CD4-positive, alpha-beta T cell (primary cell): Measurements from ENCODE around the gene C1QC. TPM values are rescaled to one million over a fixed set of nuclear protein-coding genes. Genes with fewer than 3 reads are reported as not detected.

ENCODE experiments used
- ATAC-seq: fragments of 200-7000 bp; cut with Tn5 transposase; one replicate; pipeline ENCODE4 v1.10.0; 2022; ENCODE audit warnings: mild to moderate bottlenecking; ENCODE audit not compliant: poor library complexity
- CTCF ChIA-PET: fragments of 350-600 bp; sonication (Branson Sonifier 250); formaldehyde crosslinking; loops from one replicate; lab custom pipeline; 2021; ENCODE audit warnings: antibody characterized with exemption, inconsistent platforms; lab: Charles Lee
- POLR2A ChIA-PET: fragments of 350-600 bp; sonication (Branson Sonifier 250); formaldehyde crosslinking; loops from one replicate; lab custom pipeline; 2021; ENCODE audit warnings: antibody characterized with exemption, inconsistent platforms; lab: Charles Lee
- DNase-seq, 14 experiments: peaks; one replicate each; pipeline ENCODE4 v3.0.0-alpha.2; 2013 to 2020; ENCODE audit warnings: mixed read lengths in 2 of 14
- H3K27ac ChIP-seq, 2 donors: one replicate each; pipeline versions ENCODE4 v1.5.1 to v1.7.0; 2013; ENCODE audit warnings: low read length in 2 of 2, low read depth in 1 of 2, mild to moderate bottlenecking in 1 of 2
- H3K27me3 ChIP-seq, 2 experiments: 1 replicate in 1 of 2; 2 replicates in 1 of 2; pipeline versions ENCODE4 v1.6.1 to v1.7.0; 2013; ENCODE audit warnings: low read length in 2 of 2, control low read depth in 1 of 2, mild to moderate bottlenecking in 1 of 2, moderate library complexity in 1 of 2; ENCODE audit not compliant: insufficient read depth in 2 of 2, control insufficient read depth in 1 of 2
- H3K36me3 ChIP-seq: one replicate; pipeline ENCODE4 v1.6.1; 2013; ENCODE audit warnings: low read length, control low read depth; ENCODE audit not compliant: insufficient read depth
- H3K4me1 ChIP-seq: one replicate; pipeline ENCODE4 v1.6.1; 2013; ENCODE audit warnings: low read length, control low read depth; ENCODE audit not compliant: insufficient read depth
- H3K4me3 ChIP-seq: one replicate; pipeline ENCODE4 v1.5.1; 2013; ENCODE audit warnings: mild to moderate bottlenecking, low read length, moderate library complexity
- H3K9me3 ChIP-seq, 2 experiments: 1 replicate in 1 of 2; 2 replicates in 1 of 2; pipeline versions ENCODE4 v1.6.1 to v1.7.0; 2013; ENCODE audit warnings: low read length in 2 of 2, mild to moderate bottlenecking in 2 of 2, control low read depth in 1 of 2, moderate library complexity in 1 of 2; ENCODE audit not compliant: control insufficient read depth in 1 of 2, insufficient read depth in 1 of 2
- H3K27ac Mint-ChIP-seq: one replicate; pipeline ENCODE4 v1.8.0; 2020; ENCODE audit warnings: mixed read lengths
- H3K27me3 Mint-ChIP-seq: one replicate; pipeline ENCODE4 v1.8.0; 2021; ENCODE audit warnings: mixed read lengths
- H3K36me3 Mint-ChIP-seq: one replicate; pipeline ENCODE4 v1.8.0; 2021; ENCODE audit warnings: low read depth, mixed read lengths
- H3K4me1 Mint-ChIP-seq: one replicate; pipeline ENCODE4 v1.8.0; 2021; ENCODE audit warnings: low read depth, mixed read lengths
- H3K4me3 Mint-ChIP-seq: one replicate; pipeline ENCODE4 v1.8.0; 2020; ENCODE audit warnings: mild to moderate bottlenecking, mixed read lengths
- H3K9me3 Mint-ChIP-seq: one replicate; pipeline ENCODE4 v1.8.0; 2020; ENCODE audit warnings: mixed read lengths
- CTCF ChIP-seq: fragments of 200-600 bp; IDR thresholded peaks from one replicate; pipeline ENCODE4 v1.8.0; 2022; ENCODE audit warnings: antibody characterized with exemption, mild to moderate bottlenecking
- intact Hi-C, 2 experiments: fragments of 100-400 bp; cut with DNase I in 1 of 2; cut with micrococcal nuclease in 1 of 2; formaldehyde crosslinking; loops; one replicate each; pipeline versions ENCODE4 v1.15.1 to v1.9.0; 2023 to 2025; cut with DNase I, micrococcal nuclease
- total RNA-seq, 174 experiments: library from RNA in 2 of 174; stranded (reverse) in 2 of 174; gene quantifications; one replicate each; pipeline ENCODE4 v1.2.3 and lab custom pipeline; 2021 to 2026

Gene C1QC
- total RNA-seq, 2 experiments from 2014 or later, result not detected

- Histone ChIP-seq H3K4me3 (no peak overlapping the region), H3K9me3 (peaks cover 0 to 3% of the 10 kb centered on the region in 2 experiments), H3K4me1 (no peaks in the 10 kb centered on the region)
Measured at GRCh38 chr1:22625262-22625925, 18.0 kb upstream of the C1QC start.

GRCh38 chr1:22626237-22627157 is 16.9 kb upstream of the C1QC start:
- H3K9me3 Mint-ChIP-seq, result no peaks in the 10 kb centered on the region
- no peak for ATAC-seq
- ChIA-PET POLR2A (no interaction called here), CTCF (no interaction called here)
- H3K4me3 Mint-ChIP-seq, result no peak overlapping the region
- no peaks in the 10 kb centered on the region for H3K4me1 Mint-ChIP-seq
- TF ChIP-seq CTCF, result no peak
- no peaks in the 10 kb centered on the region for H3K36me3 Mint-ChIP-seq
- Histone ChIP-seq H3K9me3 (peaks cover 0 to 3% of the 10 kb centered on the region in 2 experiments), H3K36me3 (no peaks in the 10 kb centered on the region), H3K27ac (no peak overlapping the region), H3K4me3 (no peak overlapping the region), H3K4me1 (no peaks in the 10 kb centered on the region), H3K27me3 (peaks cover 12 to 20% of the 10 kb centered on the region in 2 experiments)
- intact Hi-C loops, result no loop called here
- DNase-seq, result no peak
- peaks cover 80% of the 10 kb centered on the region for H3K27me3 Mint-ChIP-seq
- no peak overlapping the region for H3K27ac Mint-ChIP-seq

More at GRCh38 chr1:22625262-22625925, 18.0 kb upstream of the C1QC start:
- no peak for DNase-seq
- no peak for TF ChIP-seq CTCF
- ChIA-PET CTCF (no interaction called here), POLR2A (no interaction called here)
- ATAC-seq, result no peak
- no peaks in the 10 kb centered on the region for H3K36me3 Mint-ChIP-seq
- no peak overlapping the region for H3K27ac Mint-ChIP-seq
- no peak overlapping the region for H3K4me3 Mint-ChIP-seq
- no peaks in the 10 kb centered on the region for H3K4me1 Mint-ChIP-seq
- Histone ChIP-seq H3K27me3 (peaks cover 19 to 21% of the 10 kb centered on the region in 2 experiments), H3K27ac (no peak overlapping the region), H3K36me3 (no peaks in the 10 kb centered on the region)
- peaks cover 79% of the 10 kb centered on the region for H3K27me3 Mint-ChIP-seq
- intact Hi-C loops, result no loop called here
- no peaks in the 10 kb centered on the region for H3K9me3 Mint-ChIP-seq

GRCh38 chr1:22627331-22627730 is 16.1 kb upstream of the C1QC start:
- Histone ChIP-seq H3K27me3 (peaks cover 11 to 18% of the 10 kb centered on the region in 2 experiments), H3K27ac (no peak overlapping the region), H3K36me3 (no peaks in the 10 kb centered on the region), H3K9me3 (peaks cover 0 to 3% of the 10 kb centered on the region in 2 experiments), H3K4me1 (no peaks in the 10 kb centered on the region), H3K4me3 (no peak overlapping the region)
- no peak for DNase-seq
- no peak for ATAC-seq
- no peak overlapping the region for H3K27ac Mint-ChIP-seq
- H3K27me3 Mint-ChIP-seq, result peaks cover 77% of the 10 kb centered on the region
- CTCF ChIA-PET, result no interaction called here
- intact Hi-C loops, result no loop called here
- no peaks in the 10 kb centered on the region for H3K36me3 Mint-ChIP-seq
- POLR2A ChIA-PET, result no interaction called here
- no peaks in the 10 kb centered on the region for H3K4me1 Mint-ChIP-seq
- no peak for TF ChIP-seq CTCF
- H3K9me3 Mint-ChIP-seq, result no peaks in the 10 kb centered on the region
- H3K4me3 Mint-ChIP-seq, result no peak overlapping the region
